NOMO-1 treated with DMSO at 0.1 percent for 48 hours (cell line): ENCODE measurements around the gene GPR171.
A peak's percentile ranks its signal among the peaks of the same experiment; 100 is the strongest.
"Not testable (repeated sequence)": the region's sequence is repeated elsewhere in the genome, so short reads cannot be mapped to it uniquely, and the experiment has no call there.

ENCODE experiments used
- DNase-seq: peaks from one replicate; lab custom pipeline; 2025; ENCODE audit not compliant: unreplicated experiment; lab: John Stamatoyannopoulos, UW

GPR171 gene, protein sequence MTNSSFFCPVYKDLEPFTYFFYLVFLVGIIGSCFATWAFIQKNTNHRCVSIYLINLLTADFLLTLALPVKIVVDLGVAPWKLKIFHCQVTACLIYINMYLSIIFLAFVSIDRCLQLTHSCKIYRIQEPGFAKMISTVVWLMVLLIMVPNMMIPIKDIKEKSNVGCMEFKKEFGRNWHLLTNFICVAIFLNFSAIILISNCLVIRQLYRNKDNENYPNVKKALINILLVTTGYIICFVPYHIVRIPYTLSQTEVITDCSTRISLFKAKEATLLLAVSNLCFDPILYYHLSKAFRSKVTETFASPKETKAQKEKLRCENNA

DNA sequence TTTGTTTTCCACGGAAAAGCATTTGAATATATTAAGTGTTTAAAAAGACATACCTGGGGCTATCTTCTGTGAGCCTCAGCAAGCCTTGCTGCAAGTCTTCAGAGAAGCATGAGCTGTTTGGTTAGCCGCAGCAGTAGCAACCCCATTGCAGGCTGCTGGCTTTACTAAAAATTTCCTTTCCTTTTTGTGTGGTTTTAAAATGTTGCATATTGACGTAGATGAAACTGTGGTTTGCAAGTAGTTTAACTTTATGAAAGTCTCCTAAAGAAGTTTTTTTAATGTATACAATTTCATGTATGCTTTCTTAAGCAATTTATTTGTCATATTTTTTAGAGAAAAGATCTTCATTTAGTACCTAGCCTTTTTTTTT lies at the start of gene GPR171:
GPR171 (minus strand) TSS at position 166 of the 370 bp plus-strand sequence. CDS start 3,830 bp downstream, outside the sequence.
- DNase-seq = no peak

- DNase-seq = no peak
Measured at GRCh38 chr3:151248772-151249337, 45.8 kb upstream of the GPR171 start.

- not testable (repeated sequence) for DNase-seq
Measured at GRCh38 chr3:151242006-151242405, 39.0 kb upstream of the GPR171 start.

GRCh38 chr3:151236736-151237135 lies 33.7 kb upstream of the GPR171 start:
- no peak for DNase-seq

GRCh38 chr3:151236316-151236715 lies 33.3 kb upstream of the GPR171 start:
- no peak for DNase-seq

DNA sequence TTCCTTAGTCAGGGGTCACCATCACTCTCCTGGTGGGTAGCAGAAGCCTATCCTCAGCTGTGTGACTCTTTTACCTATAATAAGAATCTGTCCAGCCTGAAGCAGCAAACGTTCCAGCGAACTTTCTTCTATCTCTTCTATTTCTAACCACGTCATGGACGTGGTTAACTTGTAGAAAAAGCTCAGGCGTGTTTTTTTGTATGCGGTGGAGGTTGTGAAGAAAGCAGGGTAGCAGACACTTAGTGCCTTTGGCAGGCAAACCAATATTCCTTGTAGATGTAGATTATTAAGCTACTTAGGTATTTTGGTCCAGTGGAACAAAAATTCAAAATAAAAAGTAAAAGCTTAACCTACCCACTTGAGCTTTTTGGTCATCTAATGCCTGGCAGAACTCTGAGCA lies 31.8 kb upstream of the GPR171 start:
- DNase-seq = no peak

GRCh38 chr3:151232991-151233390 lies 30.0 kb upstream of the GPR171 start:
- no peak for DNase-seq

DNA sequence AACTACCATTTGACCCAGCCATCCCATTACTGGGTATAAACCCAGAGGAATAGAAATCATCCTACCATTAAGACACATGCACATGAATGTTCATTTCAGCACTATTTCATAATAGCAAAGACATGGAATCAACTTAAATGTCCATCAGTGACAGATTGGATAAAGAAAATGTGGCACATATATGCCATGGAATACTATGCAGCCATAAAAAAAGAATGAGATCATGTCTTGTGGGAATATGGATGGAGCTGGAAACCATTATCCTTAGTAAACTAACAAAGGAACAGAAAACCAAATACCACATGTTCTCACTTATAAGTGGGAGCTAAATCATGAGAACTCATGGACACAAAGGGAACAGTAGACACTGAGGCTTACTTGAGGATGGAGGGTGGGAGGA lies 29.4 kb upstream of the GPR171 start:
- DNase-seq = not testable (repeated sequence)

DNA sequence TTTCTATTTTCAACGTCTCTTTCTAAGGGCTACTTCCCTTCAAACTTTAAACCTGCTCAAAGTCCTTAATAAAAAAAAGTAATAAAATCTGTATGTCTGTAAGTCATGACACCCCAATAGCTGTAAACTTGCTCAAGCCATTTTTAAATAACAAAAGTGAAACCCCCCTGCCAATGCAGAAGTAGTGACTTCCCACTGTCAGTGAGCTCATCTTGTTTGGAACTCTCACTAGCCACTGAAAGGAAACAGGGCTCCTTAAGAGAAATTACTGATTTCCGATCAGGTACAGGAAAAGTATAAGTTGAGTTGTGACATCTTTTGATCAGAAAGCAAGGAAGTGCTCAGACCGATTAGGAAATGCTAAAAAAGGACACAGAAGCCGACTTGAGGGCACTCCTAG lies 27.6 kb upstream of the GPR171 start:
- DNase-seq = peak; percentile 89

DNA sequence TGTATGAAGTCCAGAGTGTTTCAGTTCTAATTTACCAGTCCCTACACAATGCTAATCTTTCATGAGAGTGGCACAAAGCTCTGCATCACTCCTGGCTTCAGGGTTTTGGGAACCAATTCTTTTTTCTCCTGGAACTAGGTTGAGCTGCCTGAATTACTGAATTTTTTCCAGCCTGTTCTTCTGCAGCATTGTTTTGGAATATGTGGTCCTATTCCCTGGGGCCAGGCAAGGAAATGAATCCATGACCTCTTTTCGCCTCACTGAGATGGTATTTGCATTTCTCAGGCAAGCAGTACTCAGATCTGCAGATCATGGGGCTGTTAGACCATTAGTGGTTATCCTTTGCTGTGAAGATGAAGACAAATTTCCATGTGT lies 25.6 kb upstream of the GPR171 start:
- DNase-seq = no peak

GRCh38 chr3:151227807-151228665 lies 25.0 kb upstream of the GPR171 start:
- DNase-seq = peak; percentile 90

DNA sequence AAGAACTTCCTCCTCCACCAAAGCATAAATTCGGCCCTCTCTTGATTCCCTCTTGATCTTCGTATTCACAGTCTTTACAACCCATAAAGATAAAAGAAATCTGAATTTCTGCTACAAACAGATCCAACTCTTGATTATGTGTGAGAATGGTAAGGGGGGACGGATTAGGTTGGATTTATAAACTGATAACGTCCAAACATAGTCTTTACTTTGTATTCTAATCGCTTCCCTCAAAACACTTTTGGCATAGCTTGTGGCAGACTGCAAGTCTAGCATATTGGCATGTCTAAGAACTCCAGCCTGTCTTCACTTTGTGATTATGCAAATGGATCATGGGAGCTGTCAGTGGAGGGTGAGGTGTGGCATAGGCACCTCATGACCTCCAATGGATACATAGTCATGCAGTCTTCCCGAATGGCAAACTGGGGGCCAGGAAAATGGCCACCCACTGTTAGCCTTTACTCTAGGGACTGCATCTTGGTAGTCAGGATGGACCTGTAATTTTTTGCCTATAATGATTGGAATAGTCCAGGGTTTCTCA lies 24.3 kb upstream of the GPR171 start:
- no peak for DNase-seq

DNA sequence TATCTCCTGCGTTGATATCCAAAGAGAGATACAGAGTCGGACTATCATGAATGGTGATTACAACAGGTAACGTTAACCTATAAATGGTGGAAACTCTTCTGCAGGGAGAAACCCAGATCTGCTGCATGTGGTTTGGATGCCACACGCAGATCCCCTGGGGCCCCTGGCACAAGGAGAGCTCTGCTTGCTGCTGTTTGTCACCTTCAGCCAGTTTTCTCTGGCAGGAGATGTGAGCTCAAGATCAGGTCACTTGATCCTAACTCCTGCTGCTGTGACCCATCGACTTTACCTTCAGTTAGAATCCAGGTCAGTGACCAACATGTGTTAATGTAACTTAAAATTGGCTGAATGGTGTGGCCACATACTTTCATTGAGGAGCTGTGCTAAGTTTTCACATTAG lies 23.8 kb upstream of the GPR171 start:
- DNase-seq = no peak

DNA sequence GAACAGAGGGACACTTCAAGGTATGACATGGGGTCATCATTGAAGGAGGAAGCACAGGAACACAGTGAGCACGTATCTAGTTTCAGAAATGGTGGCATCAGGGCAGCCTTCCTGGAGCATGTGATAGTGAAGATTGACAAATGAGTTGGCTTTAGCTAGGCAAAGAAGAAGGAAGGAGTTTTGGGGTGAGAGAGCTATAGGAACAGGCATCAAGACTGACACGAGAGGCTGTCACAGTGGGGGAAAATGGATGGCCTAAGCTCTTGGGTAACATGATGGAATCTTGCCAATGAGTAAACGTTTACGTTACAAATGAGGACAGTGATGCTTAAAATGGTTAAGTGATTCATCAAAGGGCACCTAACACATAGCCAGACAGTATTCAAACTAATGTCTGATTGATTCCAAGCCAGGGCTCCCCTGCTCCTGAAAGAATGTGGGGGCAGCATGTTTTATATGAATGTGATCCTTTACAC lies 23.1 kb upstream of the GPR171 start:
- peak; percentile 85 for DNase-seq

DNA sequence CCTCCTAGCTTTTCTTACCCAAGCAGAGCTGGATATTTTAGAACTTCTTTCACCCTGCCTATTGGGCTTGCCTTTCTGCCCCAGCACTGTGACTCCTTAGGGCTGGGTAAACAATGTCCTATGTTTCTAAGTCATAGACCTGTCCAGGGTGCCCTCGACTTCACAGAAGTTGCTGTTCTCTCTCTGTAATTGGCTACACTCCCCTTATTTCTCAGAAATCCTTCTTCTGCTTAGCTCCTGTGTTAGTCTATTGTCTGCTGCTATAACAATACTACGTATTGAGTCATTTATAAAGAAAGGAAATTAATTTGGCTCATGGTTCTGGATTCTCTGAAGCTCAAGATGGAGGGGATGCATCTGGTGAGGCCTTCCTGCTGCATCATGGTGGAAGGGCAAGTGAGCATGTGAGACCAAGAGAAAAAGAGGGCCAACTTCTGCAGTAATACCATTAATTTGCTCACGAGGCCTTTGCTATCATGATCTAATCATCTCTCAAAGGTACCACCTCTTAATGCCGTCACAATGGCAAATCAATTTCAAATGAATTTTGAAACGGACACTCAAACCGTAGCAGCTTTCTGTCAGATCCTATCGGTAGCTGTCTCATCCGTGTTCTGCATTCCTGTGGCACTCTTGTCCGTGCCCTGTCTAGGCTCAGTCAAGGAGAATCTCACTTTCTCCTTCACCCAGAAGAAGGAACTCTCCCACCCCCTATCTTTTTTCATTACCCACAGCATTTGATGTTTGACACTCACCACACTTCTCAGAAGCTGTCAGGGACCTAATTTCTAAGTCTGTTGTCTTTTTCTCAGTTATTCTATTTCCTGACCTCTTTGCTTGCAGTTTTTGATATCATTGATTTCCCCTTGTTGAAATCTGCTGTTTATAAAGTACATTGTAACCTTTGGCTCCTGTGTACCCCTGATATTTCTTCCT lies 22.3 kb upstream of the GPR171 start:
- no peak for DNase-seq

DNA sequence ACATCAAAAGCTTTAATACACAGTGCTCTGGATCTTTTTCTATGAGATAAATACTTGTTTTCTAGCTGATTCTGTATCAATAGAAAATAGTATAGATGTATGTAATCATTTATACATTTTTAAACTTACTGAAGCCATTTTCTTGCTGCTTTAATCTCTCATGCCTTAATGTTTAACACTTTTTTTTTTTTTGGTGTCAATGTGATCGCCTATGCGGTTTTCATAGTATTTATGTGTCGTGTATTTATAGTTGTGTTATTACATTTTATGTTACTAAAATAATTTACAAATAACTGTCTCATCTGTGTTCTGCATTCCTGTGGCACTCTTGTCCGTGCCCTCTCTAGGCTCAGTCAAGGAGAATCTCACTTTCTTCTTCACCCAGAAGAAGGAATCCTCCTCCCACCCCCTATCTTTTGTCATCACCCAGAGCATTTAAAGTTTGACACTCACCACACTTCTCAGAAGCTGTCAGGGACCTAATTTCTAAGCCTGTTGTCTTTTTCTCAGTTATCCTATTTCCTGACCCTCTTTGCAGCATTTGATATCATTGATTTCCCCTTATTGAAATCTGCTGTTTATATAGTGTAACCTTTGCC lies 21.4 kb upstream of the GPR171 start:
- no peak for DNase-seq

DNA sequence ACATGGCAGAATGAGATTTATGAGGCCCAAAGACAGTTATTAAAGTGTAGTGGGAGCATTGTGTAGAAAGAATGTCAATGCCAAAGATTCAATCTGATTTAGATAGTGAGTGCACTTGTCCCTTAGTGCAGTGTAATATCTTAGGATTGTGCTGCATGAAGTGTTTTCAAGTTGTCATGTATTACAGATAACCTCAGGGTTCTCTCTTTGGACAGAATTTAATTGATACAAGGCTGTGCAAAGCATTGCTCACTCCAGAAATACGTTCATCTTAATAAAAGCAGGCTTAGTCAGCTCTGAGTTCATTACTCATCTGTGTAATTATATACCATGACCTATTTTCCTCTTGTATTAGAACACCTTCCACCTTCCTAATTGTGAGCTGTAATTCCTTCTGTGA lies 16.0 kb upstream of the GPR171 start:
- DNase-seq = peak; percentile 26

DNA sequence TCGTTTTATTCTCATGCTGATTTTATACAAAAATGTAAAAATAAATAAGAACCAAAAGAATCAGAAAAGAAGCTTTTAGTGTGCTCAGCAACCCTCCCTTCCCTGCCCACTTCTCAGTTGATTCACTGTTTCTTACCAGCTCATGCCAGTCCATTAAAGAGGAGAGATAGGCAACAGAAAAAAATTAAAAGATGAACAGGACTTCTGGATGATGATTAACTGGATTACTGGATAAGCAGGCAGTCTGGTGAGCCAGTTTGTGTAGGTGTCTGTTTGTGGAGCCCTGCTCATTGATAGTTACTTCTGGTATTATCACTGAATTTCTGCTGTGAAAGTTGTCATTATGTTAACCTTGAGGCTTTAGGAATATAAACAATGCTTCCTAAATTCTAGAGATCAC lies 15.1 kb upstream of the GPR171 start:
- DNase-seq = no peak

GRCh38 chr3:151216641-151217607 lies 13.9 kb upstream of the GPR171 start:
- peak; percentile 49 for DNase-seq
